GM21390 (cell line): ENCODE measurements around the gene SYNGR4.
"Not testable (repeated sequence)": the region's sequence is repeated elsewhere in the genome, so short reads cannot be mapped to it uniquely, and the experiment has no call there.

Experiments used
- ATAC-seq: cut with Tn5 transposase; IDR thresholded peaks from one replicate; pipeline ENCODE4 v1.9.1; 2021; ENCODE audit not compliant: unreplicated experiment

SYNGR4 gene

GRCh38 chr19:48370955-48371354 is 6.8 kb downstream of the SYNGR4 start:
- no peak for ATAC-seq

DNA sequence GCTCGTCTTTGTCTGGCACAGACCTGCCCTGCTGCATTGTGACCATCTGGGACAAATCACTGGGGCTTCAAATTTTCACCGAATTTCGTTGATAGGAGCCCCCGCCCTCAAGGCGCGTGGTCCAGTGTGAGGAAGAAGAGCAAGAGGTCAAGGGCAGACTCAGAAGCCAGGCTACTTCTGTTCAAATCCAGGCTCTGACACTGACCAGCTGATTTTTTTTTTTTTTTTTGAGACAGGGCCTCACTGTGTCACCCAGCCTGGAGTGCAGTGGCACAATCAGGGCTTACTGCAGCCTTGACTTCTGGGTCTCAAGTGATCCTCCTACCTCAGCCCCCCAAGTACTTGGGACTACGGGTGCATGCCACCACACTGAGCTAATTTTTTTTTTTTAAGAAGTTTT is 7.2 kb downstream of the SYNGR4 start:
- ATAC-seq: no peak

DNA sequence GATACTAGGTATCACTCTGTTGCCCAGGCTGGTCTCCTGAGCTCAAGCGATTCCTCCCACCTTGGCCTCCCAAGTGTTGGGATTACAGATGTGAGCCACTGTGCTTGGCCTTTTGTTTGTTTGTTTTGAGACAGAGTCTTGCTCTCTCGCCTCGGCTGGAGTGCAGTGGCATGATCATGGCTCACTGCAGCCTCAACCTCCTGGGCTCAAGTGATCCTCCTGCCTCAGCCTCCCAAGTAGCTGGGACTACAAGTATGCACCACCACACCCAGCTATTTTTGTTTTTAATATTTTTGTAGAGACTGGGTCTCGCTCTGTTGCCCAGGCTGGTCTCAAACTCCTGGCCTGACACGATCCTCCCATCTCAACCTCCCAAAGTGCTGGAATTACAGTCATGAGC is 7.6 kb downstream of the SYNGR4 start:
- not testable (repeated sequence) for ATAC-seq

DNA sequence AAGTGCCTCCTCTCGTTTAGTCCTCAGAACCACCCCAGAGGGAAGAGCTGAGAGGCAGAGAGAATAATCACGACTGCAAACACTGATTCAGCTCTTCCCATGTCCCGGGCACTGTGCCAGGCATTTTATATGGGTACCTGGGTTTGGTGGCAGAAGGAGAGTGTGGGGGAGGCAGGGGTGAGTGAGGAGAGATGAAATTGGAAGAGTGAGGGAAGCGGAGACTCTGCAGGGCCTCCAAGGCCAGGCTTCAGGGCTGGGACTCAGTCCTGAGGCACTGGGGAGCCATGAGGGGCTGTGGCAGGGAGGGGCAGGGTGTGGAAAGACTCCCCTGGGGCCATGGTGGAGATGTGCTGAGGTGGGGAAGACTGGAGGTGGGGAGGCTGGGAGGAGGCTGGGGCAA is 8.7 kb downstream of the SYNGR4 start:
- ATAC-seq: no peak

GRCh38 chr19:48373567-48373966 is 9.4 kb downstream of the SYNGR4 start:
- ATAC-seq: no peak

- ATAC-seq: no peak
Observed at GRCh38 chr19:48378194-48378570, 14.0 kb downstream of the SYNGR4 start.

- no peak for ATAC-seq
Observed at GRCh38 chr19:48379058-48379457, 14.9 kb downstream of the SYNGR4 start.

DNA sequence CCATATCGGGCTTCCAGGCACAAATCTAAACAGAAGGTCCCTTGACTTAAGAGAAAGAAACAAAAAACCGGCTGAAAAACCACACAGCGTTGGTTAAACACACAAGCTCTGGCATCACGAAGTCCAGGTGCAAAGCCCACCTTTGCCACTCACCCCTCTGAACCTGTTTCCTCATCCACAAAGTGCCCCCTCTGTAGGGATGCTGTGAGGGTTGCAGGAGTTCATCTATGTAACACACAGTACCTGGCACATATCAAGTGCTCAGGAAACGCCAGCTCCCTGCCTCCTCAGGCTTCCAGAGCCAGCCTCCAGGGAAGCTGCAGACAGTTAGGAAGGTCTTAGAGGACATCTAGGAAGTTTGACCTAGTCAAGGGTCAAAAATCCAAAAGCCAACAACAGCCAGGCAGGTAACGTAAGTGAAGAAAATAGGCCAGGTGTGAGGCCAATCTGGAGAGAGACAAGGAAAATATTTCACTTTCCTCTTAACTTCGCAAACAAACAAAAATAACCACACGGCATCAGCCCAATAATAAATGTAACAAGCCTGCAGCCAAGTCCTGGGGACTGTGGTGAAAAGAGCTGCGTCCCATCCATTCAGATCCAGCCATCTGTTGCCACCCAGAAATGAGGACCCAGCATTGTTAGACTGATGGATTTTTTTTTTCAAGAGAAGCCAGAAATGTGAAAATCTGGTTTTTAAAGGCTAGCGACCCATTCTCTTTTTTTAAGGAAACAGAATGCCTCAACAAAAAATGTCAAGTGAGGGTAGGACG is 17.2 kb downstream of the SYNGR4 start:
- no peak for ATAC-seq

DNA sequence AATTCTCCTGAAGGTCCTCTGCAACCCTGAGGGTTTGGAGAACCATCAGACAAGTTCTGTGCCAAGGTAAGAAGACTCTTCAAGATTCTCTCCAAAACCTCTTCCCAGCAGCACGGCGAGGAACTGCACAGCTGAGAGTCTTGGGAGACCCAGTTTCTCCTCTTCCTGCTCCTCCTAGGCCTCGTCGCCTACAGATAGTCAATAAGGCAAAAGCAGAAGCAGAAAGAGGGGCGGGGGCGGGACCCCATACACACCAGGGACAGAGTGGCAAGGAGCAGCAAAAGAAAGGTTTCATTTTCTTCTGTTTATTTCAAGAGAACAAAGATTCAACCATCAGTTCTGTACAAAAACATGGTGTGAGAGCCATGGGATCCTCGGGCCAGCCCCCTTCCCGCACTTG is 18.1 kb downstream of the SYNGR4 start:
- no peak for ATAC-seq

GRCh38 chr19:48385461-48386087 is 21.4 kb downstream of the SYNGR4 start:
- no peak for ATAC-seq

DNA sequence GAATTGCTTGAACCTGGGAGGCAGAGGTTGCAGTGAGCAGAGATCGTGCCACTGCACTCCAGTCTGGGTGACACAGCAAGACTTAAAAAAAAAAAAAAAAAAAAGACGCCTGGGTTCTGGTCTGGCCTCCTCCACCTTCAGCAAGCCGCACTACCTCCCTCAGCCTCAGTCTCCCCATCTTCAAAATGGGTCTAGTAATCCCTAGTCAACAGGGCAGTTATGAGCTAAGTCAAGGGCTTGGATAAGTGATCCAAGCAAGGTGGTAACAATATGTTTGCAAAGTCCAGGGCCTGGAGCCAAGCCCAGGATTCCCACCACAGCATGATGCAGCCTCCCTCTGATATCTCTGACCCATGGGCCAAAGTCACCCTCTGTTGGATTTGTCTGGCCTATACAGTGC is 22.8 kb downstream of the SYNGR4 start:
- no peak for ATAC-seq

DNA sequence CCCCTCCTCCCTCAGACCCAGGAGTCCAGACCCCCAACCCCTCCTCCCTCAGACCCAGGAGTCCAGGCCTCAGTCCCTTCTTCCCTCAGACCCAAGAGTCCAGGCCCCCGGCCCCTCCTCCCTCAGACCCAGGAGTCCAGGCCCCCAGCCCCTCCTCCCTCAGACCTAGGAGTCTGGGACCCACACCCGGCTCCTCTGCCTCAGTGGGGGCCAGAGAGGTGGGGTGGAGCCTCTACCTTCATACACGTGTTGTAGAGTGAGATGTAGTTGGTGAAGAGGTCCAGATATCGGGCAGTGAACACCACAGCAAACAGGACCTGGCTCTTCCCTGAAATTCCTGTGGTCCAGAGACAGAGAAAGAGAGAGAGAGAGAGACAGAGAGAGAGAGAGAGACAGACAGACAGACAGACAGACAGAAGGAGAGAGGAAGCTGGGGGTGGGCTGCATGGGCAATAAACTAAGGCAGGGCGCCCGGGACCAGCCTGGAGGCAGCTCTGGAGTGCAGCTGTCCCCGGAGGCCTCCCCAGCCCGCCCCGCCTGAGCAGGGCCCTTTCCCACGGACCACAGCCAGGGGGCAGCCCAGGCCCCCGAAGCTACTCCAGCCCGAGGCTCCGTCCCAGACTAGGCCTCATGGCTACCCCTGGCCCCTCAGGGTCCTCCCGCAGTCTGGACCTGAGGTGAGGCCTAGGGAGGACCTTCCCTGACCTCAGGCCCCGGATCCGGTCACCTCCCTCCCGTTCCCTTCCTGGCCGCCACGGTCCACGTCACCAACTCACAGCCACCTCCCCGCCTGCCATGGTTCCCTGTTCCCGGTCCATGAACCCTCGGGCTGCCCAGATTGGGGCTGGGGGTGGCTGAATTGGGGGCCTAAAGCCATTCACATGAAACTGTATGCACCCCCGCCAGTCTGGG is 26.3 kb downstream of the SYNGR4 start:
- ATAC-seq: no peak

DNA sequence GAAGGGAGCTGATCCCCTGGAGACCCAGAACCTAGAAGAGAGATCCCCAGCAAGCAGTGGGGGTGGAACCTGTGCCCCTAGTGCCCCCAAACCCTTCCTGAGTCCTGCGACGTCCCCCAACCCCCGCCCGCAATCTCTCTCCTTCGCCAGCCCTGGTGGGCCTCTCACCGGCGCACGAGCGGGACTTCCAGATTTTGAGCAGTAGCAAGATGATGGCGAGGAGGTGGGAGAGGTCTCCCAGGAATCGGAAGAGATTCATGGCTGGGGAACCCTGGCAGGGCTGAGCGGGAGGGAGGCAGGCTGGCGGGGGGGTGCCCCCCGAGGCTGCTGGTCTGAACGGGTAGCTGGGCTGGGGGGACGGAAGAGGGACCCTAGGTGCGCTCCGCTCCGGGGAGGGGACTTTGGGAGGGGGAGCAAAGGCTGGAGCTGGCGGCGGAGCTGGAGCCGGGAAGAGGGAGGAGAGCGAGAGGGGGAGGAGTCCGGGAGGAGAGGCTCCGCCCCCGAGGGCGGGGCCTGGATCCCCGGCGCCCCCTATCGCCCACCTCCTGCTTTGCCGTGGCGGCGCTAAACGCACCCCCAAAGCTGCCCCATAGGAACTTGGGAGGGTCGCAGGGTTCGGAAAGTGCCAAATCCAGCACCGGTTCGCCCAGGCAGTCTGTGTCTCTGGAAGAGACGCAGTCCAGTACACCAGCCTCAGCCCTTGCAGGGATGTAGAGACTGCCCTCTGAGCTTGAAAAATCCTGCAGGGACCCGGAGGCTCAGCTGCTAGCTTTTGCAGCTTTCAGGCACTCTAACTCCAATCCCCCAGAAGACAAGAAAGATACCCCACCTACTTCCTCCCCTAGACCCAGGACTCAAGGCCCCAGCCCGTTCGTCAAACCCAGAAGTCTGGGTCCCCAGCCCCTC is 27.2 kb downstream of the SYNGR4 start, which contains the start of gene KDELR1:
KDELR1 (minus strand) TSS at position 452 of the 906 bp plus-strand sequence; CDS start at position 259, 193 bp downstream.
- no peak for ATAC-seq

- ATAC-seq: not testable (repeated sequence)
Observed at GRCh38 chr19:48392006-48392344, 27.8 kb downstream of the SYNGR4 start.

DNA sequence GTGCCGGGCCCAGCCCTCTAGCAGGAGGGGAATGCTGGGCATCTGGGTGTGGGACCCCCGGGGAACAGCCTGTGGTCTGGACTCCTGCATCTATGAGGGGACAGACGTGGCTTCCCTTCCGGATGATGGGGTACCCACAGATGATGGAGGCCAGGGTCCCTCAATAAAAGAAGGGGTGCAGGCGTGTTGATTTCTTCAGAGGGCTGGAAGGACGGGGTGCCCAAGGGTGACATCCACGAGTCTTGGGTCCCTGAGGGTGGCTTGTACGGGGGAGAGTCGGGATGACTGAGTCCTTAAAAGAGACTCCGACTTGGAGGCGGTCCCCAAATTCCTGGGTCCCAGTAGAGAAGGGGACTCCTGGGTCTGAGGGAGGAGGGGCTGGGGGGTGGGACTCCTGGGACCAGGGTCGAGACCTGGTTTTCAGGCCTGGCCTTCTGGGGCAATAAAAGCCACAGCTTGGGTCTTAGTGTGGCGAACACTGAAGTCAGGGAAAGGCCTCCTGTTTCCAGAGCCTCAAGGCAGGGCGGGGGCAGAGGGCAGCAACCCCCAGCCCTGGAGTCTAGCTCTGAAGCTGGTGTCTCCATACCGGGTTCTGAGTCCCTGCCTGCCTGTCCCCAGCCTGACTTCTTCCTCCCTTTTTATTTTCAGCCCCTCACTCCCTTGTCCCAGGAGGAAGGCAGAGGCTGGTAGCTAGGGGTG is 28.8 kb downstream of the SYNGR4 start:
- no peak for ATAC-seq

- ATAC-seq: no peak
Observed at GRCh38 chr19:48393559-48394330, 29.6 kb downstream of the SYNGR4 start, which contains the start of gene GRIN2D. Gene GRIN2D (plus strand): TSS chr19:48393668. CDS start chr19:48398393, 4,725 bp downstream.

GRCh38 chr19:48394331-48395169 is 30.4 kb downstream of the SYNGR4 start:
- ATAC-seq: no peak

- no peak for ATAC-seq
Observed at GRCh38 chr19:48395170-48395455, 30.9 kb downstream of the SYNGR4 start.
